CD4-positive, alpha-beta T cell (primary cell): ENCODE measurements around the gene DOCK2. TPM values are rescaled to one million over a fixed set of nuclear protein-coding genes. Genes with fewer than 3 reads are reported as not detected.

Source experiments
- ATAC-seq: fragments of 200-7000 bp; cut with Tn5 transposase; one replicate; pipeline ENCODE4 v1.10.0; 2022; ENCODE audit warnings: mild to moderate bottlenecking; ENCODE audit not compliant: poor library complexity
- CTCF ChIA-PET: fragments of 350-600 bp; sonication (Branson Sonifier 250); formaldehyde crosslinking; loops from one replicate; lab custom pipeline; 2021; ENCODE audit warnings: antibody characterized with exemption, inconsistent platforms; lab: Charles Lee
- POLR2A ChIA-PET: fragments of 350-600 bp; sonication (Branson Sonifier 250); formaldehyde crosslinking; loops from one replicate; lab custom pipeline; 2021; ENCODE audit warnings: antibody characterized with exemption, inconsistent platforms; lab: Charles Lee
- DNase-seq, 14 experiments: peaks; one replicate each; pipeline ENCODE4 v3.0.0-alpha.2; 2013 to 2020; ENCODE audit warnings: mixed read lengths in 2 of 14
- H3K27ac ChIP-seq, 2 donors: one replicate each; pipeline versions ENCODE4 v1.5.1 to v1.7.0; 2013; ENCODE audit warnings: low read length in 2 of 2, low read depth in 1 of 2, mild to moderate bottlenecking in 1 of 2
- H3K27me3 ChIP-seq, 2 experiments: 1 replicate in 1 of 2; 2 replicates in 1 of 2; pipeline versions ENCODE4 v1.6.1 to v1.7.0; 2013; ENCODE audit warnings: low read length in 2 of 2, control low read depth in 1 of 2, mild to moderate bottlenecking in 1 of 2, moderate library complexity in 1 of 2; ENCODE audit not compliant: insufficient read depth in 2 of 2, control insufficient read depth in 1 of 2
- H3K36me3 ChIP-seq: one replicate; pipeline ENCODE4 v1.6.1; 2013; ENCODE audit warnings: low read length, control low read depth; ENCODE audit not compliant: insufficient read depth
- H3K4me1 ChIP-seq: one replicate; pipeline ENCODE4 v1.6.1; 2013; ENCODE audit warnings: low read length, control low read depth; ENCODE audit not compliant: insufficient read depth
- H3K4me3 ChIP-seq: one replicate; pipeline ENCODE4 v1.5.1; 2013; ENCODE audit warnings: mild to moderate bottlenecking, low read length, moderate library complexity
- H3K9me3 ChIP-seq, 2 experiments: 1 replicate in 1 of 2; 2 replicates in 1 of 2; pipeline versions ENCODE4 v1.6.1 to v1.7.0; 2013; ENCODE audit warnings: low read length in 2 of 2, mild to moderate bottlenecking in 2 of 2, control low read depth in 1 of 2, moderate library complexity in 1 of 2; ENCODE audit not compliant: control insufficient read depth in 1 of 2, insufficient read depth in 1 of 2
- H3K27ac Mint-ChIP-seq: one replicate; pipeline ENCODE4 v1.8.0; 2020; ENCODE audit warnings: mixed read lengths
- H3K27me3 Mint-ChIP-seq: one replicate; pipeline ENCODE4 v1.8.0; 2021; ENCODE audit warnings: mixed read lengths
- H3K36me3 Mint-ChIP-seq: one replicate; pipeline ENCODE4 v1.8.0; 2021; ENCODE audit warnings: low read depth, mixed read lengths
- H3K4me1 Mint-ChIP-seq: one replicate; pipeline ENCODE4 v1.8.0; 2021; ENCODE audit warnings: low read depth, mixed read lengths
- H3K4me3 Mint-ChIP-seq: one replicate; pipeline ENCODE4 v1.8.0; 2020; ENCODE audit warnings: mild to moderate bottlenecking, mixed read lengths
- H3K9me3 Mint-ChIP-seq: one replicate; pipeline ENCODE4 v1.8.0; 2020; ENCODE audit warnings: mixed read lengths
- CTCF ChIP-seq: fragments of 200-600 bp; IDR thresholded peaks from one replicate; pipeline ENCODE4 v1.8.0; 2022; ENCODE audit warnings: antibody characterized with exemption, mild to moderate bottlenecking
- intact Hi-C, 2 experiments: fragments of 100-400 bp; cut with DNase I in 1 of 2; cut with micrococcal nuclease in 1 of 2; formaldehyde crosslinking; loops; one replicate each; pipeline versions ENCODE4 v1.15.1 to v1.9.0; 2023 to 2025; cut with DNase I, micrococcal nuclease
- total RNA-seq, 174 experiments: library from RNA in 2 of 174; stranded (reverse) in 2 of 174; gene quantifications; one replicate each; pipeline ENCODE4 v1.2.3 and lab custom pipeline; 2021 to 2026

Gene DOCK2
- total RNA-seq, 2 experiments from 2014 or later = 220 to 229 TPM

GRCh38 chr5:169740435-169740834, 103.4 kb downstream of the DOCK2 start:
- no peak overlapping the region for H3K4me3 ChIP-seq
- no peaks in the 10 kb centered on the region for H3K9me3 ChIP-seq
- ChIA-PET CTCF (no interaction called here), POLR2A (no interaction called here)
- peaks cover 87% of the 10 kb centered on the region for H3K36me3 ChIP-seq
- Mint-ChIP-seq H3K4me3 (no peak overlapping the region), H3K4me1 (peaks cover 14% of the 10 kb centered on the region), H3K36me3 (peaks cover 95% of the 10 kb centered on the region), H3K27me3 (no peaks in the 10 kb centered on the region), H3K9me3 (no peaks in the 10 kb centered on the region), H3K27ac (no peak overlapping the region)
- no peak for TF ChIP-seq CTCF
- no peak for DNase-seq
- H3K27me3 ChIP-seq = no peaks in the 10 kb centered on the region
- H3K27ac ChIP-seq = no peak overlapping the region
- no peaks in the 10 kb centered on the region for H3K4me1 ChIP-seq
- intact Hi-C loops = no loop called here
- no peak for ATAC-seq

- ATAC-seq (no peak), DNase-seq (no peak)
- peaks cover 13% of the 10 kb centered on the region for H3K4me1 Mint-ChIP-seq
- Histone ChIP-seq H3K27ac (no peak overlapping the region), H3K9me3 (no peaks in the 10 kb centered on the region), H3K4me3 (no peak overlapping the region), H3K36me3 (peaks cover 87% of the 10 kb centered on the region), H3K27me3 (no peaks in the 10 kb centered on the region), H3K4me1 (no peaks in the 10 kb centered on the region)
- ChIA-PET POLR2A (interaction anchor here (0.7 kb wide), 1 partner anchor 66 kb away, joined by 3 read pairs; no protein-coding TSS in a partner anchor), CTCF (interaction anchor here (2.0 kb wide), 1 partner anchor 8 kb away, joined by 5 read pairs; no protein-coding TSS in a partner anchor)
- H3K36me3 Mint-ChIP-seq = peaks cover 95% of the 10 kb centered on the region
- no peak for TF ChIP-seq CTCF
- no peak overlapping the region for H3K4me3 Mint-ChIP-seq
- intact Hi-C loops = no loop called here
- H3K27me3 Mint-ChIP-seq = no peaks in the 10 kb centered on the region
- H3K27ac Mint-ChIP-seq = no peak overlapping the region
- no peaks in the 10 kb centered on the region for H3K9me3 Mint-ChIP-seq
Observed at GRCh38 chr5:169742771-169743296, 105.8 kb downstream of the DOCK2 start.

- H3K27ac ChIP-seq = no peak overlapping the region
- Mint-ChIP-seq H3K27ac (no peak overlapping the region), H3K4me3 (no peak overlapping the region)
Observed at GRCh38 chr5:169744336-169744735, 107.3 kb downstream of the DOCK2 start.

More at GRCh38 chr5:169744336-169744735, 107.3 kb downstream of the DOCK2 start:
- Histone ChIP-seq H3K4me1 (no peaks in the 10 kb centered on the region), H3K27me3 (no peaks in the 10 kb centered on the region), H3K9me3 (no peaks in the 10 kb centered on the region), H3K4me3 (no peak overlapping the region), H3K36me3 (peaks cover 87% of the 10 kb centered on the region)
- ATAC-seq (no peak), DNase-seq (no peak)
- TF ChIP-seq CTCF = no peak
- Mint-ChIP-seq H3K27me3 (no peaks in the 10 kb centered on the region), H3K4me1 (no peaks in the 10 kb centered on the region), H3K9me3 (no peaks in the 10 kb centered on the region), H3K36me3 (peaks cover 95% of the 10 kb centered on the region)
- CTCF ChIA-PET = interaction anchor here (2.0 kb wide), 1 partner anchor 10 kb away, joined by 5 read pairs; no protein-coding TSS in a partner anchor
- POLR2A ChIA-PET = no interaction called here
- intact Hi-C loops = no loop called here
